Measurements from ENCODE around the gene ZNF771.
A peak's percentile ranks its signal among the peaks of the same experiment; 100 is the strongest.
"Not testable (repeated sequence)": the region's sequence is repeated elsewhere in the genome, so short reads cannot be mapped to it uniquely, and the experiment has no call there.

Gene ZNF771

DNA sequence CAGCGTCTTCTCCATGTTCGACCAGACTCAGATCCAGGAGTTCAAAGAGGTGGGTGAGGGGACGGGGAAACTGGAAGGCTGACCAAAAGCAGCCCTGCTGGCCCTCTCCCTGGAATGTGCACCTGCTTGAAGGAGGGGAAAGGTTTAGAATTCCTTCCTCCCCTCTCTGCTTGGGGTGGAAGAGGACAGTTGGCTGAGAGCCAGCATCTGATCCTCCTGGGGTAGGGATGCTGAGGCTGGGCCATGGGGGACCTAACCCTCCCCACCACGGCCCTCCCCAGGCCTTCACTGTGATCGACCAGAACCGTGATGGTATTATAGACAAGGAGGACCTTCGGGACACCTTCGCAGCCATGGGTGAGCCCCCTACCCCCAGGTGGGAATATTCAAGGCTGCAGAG is 31.5 kb upstream of the ZNF771 start:
- DNase-seq (ENCODE audit: low read depth), result no peak

DNA sequence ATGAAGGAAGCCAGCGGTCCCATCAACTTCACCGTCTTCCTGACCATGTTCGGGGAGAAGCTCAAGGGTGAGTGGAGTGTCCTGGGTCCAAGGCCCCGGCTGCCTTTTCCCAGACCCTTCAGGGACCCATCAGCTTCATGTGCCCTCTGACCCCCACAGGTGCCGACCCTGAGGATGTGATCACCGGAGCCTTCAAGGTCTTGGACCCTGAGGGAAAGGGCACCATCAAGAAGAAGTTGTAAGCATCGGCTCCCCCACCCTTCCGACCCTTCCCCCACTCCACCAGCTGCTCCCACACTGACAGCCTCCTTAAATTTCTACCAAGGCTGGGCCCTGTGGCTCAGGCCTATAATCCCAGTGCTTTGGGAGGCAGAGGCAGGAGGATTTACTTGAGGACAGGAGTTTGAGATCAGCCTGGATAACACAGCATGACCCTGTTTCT is 30.9 kb upstream of the ZNF771 start:
- DNase-seq (ENCODE audit: low read depth), result no peak

DNA sequence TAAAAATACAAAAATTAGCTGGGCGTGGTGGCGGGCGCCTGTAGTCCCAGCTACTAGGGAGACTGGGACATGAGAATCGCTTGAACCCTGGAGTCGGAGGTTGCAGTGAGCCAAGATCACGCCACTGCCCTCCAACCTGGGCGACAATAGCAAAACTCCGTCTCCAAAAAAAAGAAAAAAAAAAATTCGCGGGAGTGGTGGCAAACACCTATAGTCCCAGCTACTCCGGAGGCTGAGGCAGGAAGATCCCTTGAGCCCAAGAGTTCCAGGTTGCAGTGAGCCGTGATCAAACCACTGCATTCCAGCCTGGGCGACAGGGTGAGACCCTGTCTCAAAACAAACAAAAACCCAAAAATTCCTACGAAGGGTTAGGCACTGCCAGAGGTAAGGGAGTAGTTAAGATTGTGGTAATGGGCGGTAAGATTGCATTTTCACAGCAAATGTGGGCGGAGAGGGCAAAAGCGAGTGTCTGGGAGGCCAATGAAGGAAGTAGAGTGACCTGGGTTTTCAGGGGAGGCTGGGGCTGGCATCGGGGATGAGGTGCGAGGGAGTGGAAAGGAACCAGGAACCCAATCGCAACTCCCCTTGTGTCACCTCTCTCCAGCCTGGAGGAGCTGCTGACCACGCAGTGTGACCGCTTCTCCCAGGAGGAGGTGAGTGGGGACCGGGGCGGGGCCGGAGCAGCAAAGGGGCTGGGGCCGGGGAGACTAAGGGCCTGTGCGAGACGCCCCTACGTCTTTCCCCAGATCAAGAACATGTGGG is 30.2 kb upstream of the ZNF771 start:
- DNase-seq (ENCODE audit: low read depth), result no peak

DNA sequence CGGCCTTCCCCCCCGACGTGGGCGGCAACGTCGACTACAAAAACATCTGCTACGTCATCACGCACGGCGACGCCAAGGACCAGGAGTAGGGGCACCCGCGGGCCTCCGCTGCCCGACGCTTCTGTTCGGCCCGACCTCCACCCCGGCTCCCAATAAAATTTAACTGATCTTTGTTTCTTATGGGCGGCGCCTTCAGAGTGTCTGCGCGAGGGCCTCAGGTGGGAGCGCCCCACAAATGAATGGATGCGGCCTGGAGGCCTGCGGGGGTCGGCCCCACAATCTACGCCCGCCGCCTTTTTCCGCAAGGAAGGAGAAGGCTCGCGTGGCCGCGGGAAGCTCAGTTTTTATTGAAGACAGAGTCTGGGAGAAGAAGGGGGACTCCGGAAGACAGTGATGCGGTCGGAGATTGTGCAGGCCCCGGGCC is 29.6 kb upstream of the ZNF771 start:
- DNase-seq (ENCODE audit: low read depth), result peak; percentile 76

DNA sequence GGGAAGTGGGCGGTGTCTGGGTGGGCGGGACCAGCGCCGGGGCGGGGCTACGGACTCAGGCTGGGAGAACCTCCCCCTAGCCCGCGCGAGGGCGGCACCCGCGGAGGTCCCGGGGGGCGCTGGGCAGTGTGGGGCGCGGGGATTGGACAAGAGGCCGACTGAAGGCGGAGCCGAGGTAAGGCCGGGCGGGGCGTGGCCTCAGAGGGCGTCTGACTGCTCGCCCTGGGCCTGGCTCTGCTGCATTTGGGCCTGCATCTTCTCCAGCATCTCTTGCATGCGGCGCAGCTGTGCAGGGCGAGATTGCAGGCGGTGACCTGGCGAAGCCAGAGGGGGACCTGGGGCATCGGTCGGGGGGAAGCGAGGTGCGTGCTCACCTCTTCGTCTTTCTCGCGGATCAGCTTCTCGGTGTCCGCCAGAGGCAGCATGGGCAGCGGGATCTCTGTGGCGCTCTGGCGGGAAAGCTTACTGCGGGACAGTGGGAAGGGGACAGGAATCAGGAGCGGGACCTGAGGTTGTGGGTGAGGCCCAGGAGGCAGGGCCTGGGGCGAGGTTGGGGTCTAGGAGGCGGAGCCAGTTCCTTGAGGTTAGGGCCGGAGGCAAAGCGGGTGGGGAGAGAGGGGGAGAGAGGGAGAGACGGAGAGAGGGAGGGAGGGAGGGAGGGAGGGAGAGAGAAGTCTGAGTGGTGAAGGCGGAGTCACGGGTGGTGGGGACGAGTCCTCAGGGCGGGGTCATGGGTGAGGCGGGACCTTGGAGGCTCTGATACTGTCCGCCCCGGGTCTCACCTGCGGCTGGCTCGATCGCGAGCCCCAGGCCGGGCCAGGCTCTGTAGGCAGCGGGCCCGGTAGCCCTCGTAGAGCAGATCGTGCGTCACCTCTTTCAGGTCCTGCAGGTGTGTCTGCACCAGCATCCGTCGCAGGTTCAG is 28.9 kb upstream of the ZNF771 start:
- peak; percentile 99 for DNase-seq (ENCODE audit: low read depth)

DNA sequence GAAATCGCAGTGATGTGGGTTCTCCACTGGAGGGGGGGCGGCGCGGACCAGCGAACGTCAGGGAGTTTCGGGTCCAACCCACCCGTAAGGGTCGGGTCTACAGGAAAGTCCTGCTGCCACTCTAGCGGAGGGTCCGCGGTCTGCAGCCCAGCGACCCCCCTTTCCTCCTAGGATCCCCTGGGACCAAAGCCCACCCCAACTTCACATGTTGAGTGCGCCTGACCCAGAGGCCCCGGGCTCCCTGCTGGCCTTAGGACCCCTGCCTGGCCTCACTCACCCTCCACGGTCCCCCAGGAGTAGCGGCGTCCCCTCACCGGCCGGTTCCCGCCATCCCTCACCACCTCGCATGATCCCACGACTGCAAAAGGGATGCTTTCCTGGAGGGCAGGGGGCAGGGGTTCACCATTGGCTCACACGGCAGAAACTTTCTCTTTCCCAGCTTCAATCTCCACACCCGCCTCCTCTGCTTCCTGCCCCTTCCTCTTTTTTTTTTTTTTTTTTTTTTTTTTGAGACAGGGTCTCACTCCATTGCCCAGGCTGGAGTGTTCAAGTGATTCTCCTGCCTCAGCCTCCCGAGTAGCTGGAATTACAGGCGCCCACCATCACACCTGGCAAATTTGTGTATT is 28.1 kb upstream of the ZNF771 start:
- no peak for DNase-seq (ENCODE audit: low read depth)

DNA sequence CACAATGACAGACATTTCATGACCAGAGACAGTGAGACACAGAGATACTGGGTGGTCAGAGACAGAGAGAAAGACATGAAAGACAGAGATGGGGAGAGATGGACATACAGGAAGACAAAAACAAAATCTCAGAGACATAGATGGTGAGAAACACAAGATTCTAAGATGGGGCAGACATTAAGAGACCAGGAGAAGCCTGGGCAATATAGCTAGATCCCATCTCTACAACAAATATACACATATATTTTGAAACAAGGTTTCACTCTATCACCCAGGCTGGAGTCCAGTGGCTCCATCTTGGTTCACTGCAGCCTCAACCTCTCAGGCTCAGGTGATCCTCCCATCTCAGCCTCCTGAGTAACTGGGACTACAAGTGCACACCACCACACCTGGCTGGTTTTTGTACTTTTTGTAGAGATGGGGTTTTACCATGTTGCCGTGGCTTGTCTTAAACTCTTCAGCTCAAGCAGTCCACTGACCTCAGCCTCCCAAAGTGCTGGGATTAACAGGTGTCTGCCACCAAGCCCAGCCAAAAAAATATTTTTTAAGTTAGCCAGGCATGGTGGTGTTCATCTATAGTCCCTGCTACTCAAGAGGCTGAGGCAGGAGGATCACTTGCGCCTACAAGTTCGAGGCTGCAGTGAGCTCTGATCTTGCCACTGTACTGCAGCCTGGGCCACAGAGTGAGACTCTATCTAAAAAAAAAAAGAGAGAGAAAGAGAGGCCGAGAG is 27.2 kb upstream of the ZNF771 start:
- no peak for DNase-seq (ENCODE audit: low read depth)

DNA sequence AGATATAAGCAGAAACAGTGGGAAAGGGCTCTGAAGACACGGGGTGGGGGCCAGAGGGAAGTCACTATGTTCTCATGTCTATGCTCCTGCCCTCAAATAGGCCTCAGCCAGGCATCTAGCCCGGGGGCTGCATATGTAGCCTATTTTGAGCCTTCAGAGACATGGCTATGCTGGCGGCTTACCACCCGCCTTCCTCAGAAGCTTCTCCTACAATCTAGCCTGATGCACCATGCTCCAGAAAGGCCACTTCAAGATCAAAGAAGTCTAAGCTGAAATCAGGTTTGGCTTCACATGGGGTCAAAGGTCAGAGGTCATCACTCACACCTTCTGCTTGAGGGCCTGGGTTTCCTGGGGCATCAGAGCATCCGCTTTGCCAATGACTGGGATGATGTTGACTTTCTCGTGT is 26.6 kb upstream of the ZNF771 start:
- DNase-seq (ENCODE audit: low read depth), result no peak

DNA sequence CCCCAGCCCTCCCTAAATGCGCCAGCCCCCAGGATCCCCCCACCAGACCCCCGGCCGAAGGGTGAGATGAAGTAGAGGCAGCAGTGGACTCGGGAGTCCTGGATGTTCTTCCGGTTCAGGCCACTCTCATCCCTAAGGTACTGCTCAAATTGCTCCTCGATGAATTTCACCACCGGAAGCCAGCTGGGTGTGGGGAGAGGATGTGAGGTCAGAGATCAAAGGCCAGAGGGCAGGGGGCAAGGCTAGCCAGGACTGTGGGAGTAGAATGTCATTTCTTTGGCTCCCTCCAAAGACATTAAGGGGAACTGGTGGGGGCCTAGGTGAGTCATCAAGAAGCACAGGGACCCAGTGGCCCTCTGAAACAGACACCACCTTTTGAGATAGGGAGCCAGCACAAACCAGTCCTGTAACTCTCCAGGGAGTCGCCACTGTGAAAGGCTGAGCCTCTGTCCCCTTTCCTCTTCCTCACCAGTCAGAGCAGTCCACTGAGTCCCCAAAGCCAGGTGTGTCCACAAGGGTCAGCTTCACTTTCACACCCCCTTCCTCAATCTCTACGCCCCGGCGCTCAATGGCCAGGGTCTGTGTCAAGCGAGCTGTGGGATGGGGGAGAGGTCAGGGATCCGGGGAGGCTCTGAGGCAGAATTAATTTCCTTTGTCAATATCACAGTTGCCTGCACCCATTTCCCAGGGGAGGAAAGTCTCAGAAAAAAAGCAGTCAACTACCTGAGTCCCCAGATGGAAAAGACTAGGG is 25.9 kb upstream of the ZNF771 start:
- no peak for DNase-seq (ENCODE audit: low read depth)

DNA sequence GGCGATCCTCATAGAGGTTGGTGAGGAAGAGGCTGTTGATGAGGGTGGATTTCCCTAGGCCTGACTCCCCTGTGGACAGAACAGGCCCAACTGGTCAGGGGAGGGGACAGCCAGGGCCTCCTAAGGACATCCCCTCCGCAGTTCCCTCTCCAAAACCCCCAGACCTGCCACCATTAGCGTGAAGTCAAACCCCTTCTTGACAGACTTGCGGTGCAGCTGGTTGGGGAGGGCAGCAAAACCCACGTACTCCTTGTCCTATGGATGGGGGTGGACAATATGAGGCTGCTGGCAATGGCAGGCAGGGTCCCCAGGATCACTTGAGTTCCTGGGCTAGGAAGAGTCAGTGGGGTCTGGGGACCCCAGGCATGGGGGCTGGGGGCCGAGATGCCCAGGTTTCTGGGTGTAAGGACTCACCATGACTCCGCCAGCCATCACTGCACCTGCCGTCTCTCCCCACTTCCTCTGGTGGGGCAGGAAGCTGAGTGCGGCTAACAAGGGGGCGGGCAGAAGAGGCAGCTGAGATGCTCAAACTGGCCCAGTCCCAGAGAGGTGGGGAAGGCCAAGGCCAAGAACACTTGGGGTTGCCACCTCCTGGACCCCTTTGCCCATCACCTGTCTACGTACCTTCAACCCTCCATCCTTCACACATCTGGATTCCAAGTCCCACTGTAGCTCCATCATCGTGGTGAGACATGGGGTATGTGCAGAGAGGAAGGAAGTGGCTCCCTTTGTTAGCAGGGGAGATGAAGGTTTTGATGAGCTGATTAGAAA is 25.1 kb upstream of the ZNF771 start, which contains the start of gene SEPTIN1:
TSS of gene SEPTIN1 (minus strand) at position 451 of the 771 bp plus-strand sequence. CDS start at position 432, 19 bp downstream.
- DNase-seq (ENCODE audit: low read depth), result peak; percentile 71

DNA sequence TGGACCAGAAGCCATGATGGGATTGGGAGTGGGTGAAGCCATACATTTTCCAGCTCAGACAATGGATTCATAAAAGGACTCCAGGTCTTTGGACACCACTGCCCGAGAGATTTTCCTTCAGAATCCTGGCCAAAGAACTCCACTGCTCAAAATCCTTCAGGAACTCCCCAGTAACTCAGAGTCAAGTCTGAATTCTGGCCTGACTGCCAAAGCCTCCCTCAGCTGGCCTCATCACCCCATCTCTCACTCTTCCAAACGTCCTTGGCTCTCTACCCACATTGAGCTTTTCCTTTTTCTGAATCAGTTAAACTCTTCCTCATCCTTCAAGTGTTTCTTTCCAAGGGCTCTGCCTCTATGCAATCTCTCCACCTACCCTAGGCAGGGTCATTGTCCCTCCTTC is 23.9 kb upstream of the ZNF771 start:
- DNase-seq (ENCODE audit: low read depth), result no peak

DNA sequence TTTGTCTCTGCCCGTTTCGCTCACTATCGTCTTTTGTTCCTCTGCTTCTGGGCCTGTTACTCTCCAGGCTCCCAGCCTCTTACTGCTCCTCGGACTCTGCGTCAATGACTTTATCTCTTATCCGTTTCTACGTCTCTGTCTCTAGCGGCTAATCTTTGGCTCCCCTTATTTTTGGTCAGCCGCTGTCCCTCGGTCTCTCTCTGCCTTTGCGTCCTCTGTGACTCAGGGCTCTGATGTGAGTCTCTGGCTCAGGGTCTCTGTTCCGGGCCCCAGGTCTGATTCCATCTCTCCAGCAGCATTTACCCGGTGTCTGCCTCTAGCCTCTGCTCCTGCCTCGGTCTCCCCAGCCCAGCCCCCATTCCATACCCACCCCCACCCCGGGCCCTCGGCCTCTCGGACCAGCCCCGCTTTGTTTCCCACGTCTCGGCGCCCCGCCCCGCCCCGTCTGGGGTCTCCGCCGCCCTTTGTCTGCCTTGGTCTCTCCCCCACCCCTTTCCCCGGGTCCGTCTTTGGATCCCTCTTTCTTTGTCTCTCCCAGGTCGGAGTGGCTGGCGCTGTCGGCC is 12.7 kb upstream of the ZNF771 start:
- DNase-seq (ENCODE audit: low read depth), result no peak

DNA sequence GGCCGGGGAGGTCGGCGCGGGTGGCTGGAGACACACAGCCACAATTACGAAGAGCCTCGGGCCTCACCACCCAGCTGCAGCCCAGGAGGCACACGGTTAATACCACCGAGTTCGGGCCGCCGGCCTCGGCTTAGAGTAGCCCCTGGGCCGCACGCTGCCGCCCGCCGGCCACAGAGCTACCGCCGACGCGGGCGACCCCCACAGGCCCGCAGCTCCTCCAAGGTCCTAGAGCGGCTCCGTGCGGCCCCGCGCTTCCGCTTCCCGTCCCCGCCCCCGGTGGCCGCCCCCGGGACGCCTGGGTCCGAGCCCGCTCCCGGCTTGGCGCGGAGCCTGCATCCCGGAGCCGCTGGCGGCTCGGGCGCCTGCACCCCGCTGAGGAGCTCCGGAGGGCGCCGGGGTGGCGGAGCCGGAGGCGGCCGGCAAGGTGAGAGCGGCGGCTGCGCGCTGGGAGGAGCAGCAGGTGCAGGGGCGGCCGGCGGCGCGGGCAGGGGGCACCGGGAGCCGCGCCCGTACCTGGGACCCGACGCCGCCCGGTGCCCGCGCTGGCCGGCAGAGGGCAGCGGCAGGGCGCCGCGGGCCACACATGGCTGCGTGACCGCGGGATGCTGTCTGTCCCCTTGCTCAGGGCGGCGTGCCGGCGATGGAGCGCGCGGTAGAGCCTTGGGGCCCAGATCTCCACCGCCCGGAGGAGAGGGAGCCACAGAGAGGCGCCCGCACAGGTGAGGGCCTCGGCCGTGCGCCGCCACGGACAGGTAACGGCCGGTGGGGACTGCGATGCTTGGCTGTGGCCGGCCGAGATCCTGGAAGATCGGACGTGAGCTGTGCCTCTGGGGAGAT is 12.0 kb upstream of the ZNF771 start, which contains the start of gene ZNF48:
TSS of gene ZNF48 (plus strand) at position 266 of the 837 bp plus-strand sequence. CDS start at position 641, 375 bp downstream.
- DNase-seq (ENCODE audit: low read depth), result peak; percentile 48

DNA sequence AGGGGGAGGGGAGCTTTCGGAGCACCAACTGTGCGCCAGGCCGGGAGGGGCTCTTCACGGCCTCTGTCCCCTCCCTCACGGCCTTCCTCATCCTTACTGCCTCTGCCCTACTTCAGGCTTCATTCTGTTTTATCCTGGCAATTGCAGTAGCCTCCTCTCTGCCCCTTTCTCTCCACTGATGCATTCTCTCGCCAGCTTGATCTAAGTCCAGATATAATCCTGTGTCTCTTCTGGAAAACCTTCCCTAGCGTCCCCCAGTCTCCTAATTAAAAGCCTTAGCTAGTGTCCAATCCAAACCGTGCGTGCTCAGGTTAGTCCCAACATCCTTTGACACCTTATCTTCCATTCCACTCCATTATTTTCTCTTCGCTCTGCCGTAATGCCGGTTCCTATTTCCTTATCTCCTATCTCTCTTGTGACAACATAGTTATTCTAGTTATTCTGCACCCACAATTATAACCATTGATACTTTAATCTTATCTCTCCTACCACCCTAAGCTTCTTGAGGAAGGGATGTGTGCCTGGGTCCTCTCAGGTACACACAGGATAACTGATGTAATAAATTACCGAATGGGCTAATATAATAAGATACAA is 11.3 kb upstream of the ZNF771 start:
- DNase-seq (ENCODE audit: low read depth), result no peak

DNA sequence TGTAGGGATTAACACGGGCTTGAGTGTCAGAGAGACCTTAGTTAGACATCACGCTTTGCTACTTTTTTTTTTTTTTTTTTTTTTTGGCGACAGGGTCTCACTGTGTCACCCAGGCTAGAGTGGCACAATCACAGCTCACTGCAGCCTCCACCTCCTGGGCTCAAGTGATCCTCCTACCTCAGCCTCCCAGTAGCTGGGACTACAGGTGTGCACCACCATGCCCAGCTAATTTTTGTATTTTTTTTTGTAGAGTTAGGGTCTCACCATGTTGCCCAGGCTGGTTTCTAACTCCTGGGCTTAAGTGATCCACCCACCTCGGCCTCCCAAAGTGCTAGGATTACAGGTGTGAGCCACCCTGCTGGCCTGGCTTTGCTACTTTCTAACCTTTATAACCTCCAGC is 10.8 kb upstream of the ZNF771 start:
- not testable (repeated sequence) for DNase-seq (ENCODE audit: low read depth)

DNA sequence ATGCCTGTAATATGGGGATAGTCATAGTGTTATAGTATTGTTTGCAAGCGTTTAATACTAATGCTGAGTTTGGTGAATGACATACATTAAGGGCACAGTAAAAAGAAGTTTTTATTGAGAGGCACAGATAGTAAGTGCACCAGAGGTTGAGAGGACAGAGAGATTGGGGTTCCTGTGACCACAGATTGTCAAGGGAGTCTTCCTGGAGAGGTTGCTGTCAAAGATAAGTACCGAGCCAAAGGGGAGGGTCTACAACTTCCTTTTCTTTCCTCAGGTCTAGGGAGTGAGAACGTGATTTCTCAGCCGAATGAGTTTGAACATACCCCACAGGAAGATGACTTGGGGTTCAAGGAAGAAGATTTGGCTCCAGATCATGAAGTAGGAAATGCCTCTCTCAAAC is 10.3 kb upstream of the ZNF771 start:
- no peak for DNase-seq (ENCODE audit: low read depth)

DNA sequence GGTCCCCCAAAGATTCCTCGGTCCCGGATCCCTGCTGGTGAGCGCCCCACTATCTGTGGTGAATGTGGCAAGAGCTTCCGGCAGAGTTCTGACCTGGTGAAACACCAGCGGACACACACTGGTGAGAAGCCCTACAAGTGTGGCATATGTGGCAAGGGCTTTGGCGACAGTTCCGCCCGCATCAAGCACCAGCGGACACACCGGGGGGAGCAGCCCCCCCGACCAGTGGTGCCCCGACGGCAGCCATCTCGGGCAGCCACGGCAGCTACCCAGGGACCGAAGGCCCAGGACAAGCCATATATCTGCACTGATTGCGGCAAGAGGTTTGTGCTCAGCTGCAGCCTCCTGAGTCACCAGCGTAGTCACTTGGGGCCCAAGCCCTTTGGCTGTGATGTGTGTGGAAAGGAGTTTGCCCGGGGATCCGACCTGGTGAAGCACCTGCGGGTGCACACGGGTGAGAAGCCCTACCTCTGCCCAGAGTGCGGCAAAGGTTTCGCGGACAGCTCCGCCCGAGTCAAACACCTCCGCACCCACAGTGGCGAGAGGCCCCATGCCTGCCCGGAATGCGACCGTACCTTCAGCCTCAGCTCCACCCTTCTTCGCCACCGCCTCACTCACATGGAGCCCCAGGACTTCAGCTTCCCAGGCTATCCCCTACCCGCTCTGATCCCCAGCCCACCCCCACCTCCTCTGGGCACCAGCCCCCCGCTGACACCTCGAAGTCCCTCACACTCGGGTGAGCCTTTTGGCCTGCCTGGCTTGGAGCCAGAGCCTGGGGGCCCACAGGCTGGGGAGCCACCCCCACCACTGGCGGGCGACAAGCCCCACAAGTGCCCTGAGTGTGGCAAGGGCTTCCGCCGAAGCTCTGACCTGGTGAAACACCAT is 9.4 kb upstream of the ZNF771 start:
- DNase-seq (ENCODE audit: low read depth), result no peak
